DMS79 (cell line): ENCODE results near the gene MCUB.
"Not testable (repeated sequence)": the region's sequence is repeated elsewhere in the genome, so short reads cannot be mapped to it uniquely, and the experiment has no call there.

Experiments used
- DNase-seq: peaks from one replicate; lab custom pipeline; 2025; lab: John Stamatoyannopoulos, UW

The MCUB gene

GRCh38 chr4:109559983-109560686 is at the start of gene MCUB:
MCUB (plus strand) TSS chr4:109560246; CDS start chr4:109560338, 92 bp downstream.
- peak; percentile 61 for DNase-seq

GRCh38 chr4:109510687-109511086 is 49.4 kb upstream of the MCUB start:
- DNase-seq, result no peak

GRCh38 chr4:109511414-109511813 is 48.6 kb upstream of the MCUB start:
- no peak for DNase-seq

- DNase-seq, result not testable (repeated sequence)
These were observed 46.7 kb upstream of the MCUB start for GRCh38 chr4:109513368-109513767.

DNA sequence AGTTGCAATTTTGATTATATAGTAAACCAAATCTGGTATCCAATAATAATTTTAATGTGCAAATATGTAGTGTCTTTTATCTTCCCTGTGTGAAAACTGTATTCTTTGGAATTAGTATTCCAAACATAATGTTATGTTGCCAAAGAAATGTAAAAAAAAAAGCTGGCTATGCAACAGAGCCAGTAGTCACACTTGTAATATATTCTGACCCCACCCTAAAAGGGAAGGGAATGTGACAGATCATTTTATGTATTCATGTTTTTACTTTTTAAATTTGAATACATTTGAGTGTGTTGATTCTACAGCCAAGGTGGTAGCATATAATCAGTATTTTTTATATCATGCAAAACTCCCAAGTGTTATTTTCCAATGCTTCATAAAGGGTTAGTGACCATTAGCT is 27.9 kb upstream of the MCUB start:
- DNase-seq, result no peak

DNA sequence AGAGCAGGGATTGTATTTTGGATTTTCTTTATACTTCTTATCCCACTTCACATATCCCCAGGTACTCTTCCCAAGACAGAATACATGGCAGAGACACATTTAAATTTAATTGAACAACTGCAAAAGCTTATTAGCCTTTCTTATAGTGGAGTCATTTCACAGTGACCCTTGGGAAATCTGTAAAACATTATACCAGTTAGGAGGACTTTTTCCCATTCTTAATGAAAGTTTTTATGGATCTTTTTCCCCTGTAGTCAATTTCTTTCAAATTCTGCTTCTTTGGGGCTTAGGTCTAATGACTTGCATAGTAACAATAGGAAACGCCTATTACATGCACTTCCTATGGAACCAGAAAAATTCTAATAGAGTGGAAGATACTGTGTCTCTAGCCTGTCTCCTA is 14.6 kb upstream of the MCUB start:
- DNase-seq, result no peak

GRCh38 chr4:109547394-109547793 is 12.7 kb upstream of the MCUB start:
- no peak for DNase-seq

GRCh38 chr4:109548655-109549054 is 11.4 kb upstream of the MCUB start:
- DNase-seq, result no peak

DNA sequence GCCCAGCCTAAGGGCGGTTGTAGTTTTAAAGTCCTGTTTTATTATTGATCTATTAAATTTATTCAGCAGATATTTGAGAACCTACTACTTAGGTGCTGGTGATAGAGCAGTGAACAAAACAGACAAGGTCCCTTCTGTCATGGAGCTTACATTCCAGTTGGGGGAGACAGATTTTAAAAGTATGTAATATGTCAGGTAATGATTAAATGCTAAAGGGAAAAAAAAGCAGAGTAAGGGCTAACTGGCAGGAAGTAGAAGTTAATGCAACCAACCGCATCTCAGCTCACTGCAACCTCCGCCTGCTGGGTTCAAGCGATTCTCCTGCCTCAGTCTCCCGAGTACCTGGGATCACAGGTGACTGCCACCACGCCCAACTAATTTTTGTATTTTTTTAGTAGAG is 7.8 kb upstream of the MCUB start:
- no peak for DNase-seq

DNA sequence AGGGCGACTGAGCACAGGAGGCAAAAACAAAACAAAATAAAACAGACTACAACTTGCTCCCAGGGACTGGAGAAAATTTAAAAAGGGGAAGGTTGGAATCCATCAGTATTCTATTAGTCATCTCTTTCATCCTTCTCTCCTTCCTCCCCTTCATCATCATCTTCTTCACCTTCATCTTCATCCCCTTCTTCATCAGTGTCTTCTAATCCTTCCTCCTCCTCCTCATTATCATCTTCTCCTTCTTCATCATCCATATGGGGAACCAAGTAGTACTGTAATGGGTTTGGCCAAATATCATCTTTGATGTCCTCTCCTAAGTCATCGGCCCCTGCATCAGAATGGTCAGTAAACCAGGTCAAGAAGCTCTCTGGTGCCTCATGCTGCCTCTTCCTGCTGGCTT is 6.9 kb upstream of the MCUB start:
- no peak for DNase-seq

- no peak for DNase-seq
These were observed 5.1 kb upstream of the MCUB start for GRCh38 chr4:109554971-109555370.

DNA sequence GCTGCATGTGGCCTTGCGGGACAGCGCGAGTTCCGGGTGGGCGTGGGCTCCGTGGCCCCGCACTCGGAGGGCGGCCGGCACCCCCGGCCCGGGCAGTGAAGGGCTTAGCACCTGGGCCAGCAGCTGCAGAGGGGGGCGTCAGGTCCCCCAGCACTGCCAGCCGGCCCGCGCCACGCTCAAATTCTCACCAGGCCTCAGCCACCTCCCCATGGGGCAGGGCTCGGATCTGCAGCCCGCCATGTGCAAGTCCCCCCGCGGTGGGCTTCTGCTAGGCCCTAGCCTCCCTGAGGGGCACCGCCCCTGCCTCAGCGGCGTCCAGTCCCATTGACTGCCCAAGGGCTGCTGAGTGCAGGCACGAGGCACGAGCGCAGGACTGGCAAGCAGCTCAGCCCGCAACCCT is 2.6 kb upstream of the MCUB start:
- DNase-seq, result no peak

DNA sequence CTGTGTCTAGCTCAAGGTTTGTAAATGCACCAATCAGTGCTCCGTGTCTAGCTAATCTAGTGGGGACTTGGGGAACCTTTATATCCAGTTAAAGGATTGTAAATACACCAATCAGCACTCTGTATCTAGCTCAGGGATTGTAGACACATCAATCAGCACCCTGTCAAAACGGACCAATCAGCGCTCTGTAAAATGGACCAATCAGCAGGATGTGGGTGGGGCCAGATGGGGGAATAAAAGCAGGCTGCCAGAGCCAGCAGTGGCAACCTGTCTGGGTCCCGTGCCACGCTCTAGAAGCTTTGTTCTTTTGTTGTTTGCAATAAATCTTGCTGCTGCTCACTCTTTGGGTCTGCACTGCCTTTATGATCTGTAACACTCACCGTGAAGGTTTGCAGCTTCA is 2.0 kb upstream of the MCUB start:
- DNase-seq, result not testable (repeated sequence)

DNA sequence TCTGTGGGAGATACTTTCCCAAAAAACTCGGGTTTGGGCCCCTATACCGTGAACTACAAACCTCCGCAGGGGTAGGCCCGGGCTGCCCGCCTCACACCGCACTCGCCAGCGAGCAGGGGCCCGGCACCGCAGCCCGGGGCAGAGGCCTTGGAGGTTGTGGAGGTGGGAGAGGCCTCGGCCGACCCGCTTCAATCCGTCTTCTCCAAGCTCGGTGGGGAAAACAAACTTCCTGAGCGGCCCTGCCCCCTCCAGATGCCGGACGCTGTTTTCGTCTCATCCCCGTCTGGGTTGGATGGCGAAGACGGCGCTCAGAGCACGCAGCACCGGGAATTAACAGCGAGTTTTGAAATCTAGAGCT is 442 bp upstream of the MCUB start:
- no peak for DNase-seq

- no peak for DNase-seq
These were observed 828 bp downstream of the MCUB start for GRCh38 chr4:109560687-109561461.

DNA sequence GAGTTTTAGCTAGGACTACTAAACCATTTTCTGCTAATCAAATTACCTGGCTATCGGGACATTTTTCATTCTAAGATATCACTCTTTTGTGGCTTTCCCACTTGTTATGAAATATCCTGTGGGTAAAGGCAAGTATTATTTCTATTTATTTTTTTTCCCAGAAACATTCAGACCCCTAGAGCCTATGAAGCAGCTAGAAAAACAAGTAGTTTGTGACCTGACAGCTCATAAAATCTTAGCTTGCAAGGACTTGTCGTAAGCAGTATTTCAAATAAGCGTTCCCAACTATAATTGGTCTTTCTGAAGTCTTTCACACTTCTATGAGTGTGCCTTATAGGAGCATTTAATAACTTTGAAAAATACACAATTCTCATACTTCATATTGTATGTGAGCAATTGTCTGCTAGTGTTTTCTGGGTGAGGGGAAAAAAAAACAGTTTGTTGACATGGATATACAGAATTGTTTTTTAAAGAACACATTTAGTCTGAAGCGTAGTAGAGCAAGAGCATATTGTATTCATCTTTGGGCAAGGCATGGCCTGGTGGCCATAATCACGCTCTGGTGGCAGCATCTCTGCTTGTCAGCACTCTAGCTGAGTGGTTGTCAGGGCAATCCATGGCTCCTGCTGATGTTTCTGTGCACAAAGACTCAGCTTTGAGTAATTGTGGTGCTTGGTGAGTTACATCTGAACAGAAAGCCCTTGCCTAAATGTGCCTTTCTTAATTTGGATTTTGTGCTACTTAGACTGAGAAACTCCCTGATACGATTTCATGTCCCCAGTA is 2.6 kb downstream of the MCUB start:
- DNase-seq, result peak; percentile 17

GRCh38 chr4:109571494-109571893 is 11.4 kb downstream of the MCUB start:
- DNase-seq, result no peak

GRCh38 chr4:109572154-109572553 is 12.1 kb downstream of the MCUB start:
- DNase-seq, result no peak

GRCh38 chr4:109574443-109574850 is 14.4 kb downstream of the MCUB start:
- no peak for DNase-seq

- DNase-seq, result no peak
These were observed 15.1 kb downstream of the MCUB start for GRCh38 chr4:109574931-109575804.

- DNase-seq, result no peak
These were observed 16.4 kb downstream of the MCUB start for GRCh38 chr4:109576462-109576861.

- DNase-seq, result no peak
These were observed 18.8 kb downstream of the MCUB start for GRCh38 chr4:109578846-109579245.
